ENCODE measurements around the gene SZT2.
"Not testable (repeated sequence)": the region's sequence is repeated elsewhere in the genome, so short reads cannot be mapped to it uniquely, and the experiment has no call there.

SZT2 gene

DNA sequence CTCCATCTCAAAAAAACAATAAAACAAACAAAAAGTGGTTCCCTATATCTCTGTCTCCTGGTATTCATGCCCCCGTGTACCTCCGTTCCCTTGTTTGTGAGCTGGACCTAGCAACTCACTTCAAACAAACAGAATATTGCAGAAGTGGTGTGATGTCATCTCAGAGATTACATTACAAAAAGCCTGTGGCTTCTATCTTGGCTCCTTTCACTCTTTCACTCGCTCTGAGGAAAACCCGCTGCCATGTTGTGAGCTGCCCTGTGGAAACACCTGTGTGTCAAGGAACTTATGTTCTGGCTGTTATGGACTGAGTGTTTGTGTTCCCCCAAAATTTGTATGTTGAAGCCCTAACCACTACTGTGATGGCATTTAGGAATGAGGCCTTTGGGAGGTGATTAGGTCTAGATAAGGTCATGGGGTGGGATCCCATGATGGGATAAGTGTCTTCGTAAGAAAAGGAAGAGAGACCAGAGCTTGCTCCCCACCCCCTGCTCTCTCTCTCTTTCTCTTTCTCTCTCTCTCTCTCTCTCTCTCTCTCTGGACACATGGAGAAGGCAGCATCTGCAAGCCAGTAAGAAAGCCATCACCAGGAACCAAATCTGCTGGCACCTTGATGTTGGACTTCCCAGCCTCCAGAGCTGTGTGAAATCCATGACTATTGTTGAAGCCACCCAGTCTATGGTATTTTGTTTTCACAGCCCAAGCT is 71.4 kb downstream of the SZT2 start:
- DNase-seq: no peak

DNA sequence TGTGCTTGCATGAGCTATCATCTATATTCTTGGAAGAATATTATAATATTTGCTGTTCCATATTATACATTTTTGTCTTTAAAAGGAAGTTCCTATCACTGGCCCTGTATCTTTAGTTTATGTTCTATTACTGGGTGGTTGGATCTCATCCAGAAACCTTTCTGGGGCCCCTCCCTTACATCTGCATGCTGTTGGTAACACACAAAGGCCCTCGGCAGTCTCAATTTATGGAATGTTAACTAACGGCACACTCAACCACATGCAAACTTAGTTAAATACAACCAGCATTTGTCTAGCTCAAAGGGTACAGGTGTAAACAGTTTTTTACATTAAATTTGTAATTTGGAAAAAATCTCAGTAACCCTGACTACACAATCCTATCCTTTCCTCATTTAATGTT is 73.8 kb downstream of the SZT2 start:
- no peak for DNase-seq

DNA sequence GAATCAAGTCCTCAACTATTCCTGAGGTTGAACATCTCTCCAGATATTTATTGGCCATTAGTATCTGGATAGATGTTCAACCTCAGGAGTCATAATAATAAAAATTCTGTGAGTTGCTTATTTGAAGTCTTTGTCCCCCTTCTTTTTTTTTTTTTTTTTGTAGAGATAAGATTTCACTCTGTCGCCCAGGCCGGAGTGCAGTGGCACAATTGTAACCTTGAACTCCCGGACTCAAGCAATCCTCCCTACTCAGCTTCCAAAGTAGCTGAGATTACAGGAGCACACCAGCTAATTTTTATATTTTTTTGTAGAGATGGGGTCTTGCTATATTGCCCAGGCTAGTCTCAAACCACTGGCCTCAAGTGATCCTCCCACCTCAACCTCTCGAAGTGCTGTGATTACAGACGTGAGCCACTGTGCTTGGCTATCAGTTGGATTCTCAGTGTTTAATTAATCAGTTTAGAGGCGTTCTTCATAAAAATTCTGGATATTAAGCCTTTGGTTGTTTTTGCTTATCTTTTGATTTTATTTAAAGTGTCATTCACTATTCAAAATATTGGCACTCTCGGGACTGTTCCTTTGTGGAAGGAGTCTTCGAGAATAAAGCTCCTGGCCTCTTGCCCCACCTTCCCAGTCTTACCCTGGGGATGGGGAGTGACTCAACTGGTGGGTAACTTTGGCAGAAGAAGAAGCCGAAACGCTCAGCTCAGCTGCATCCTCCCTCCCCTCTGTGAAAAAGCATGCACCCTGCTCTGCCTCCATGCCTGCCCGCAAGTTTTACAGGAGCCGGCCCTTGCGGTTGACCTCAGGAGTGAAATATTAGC is 75.2 kb downstream of the SZT2 start:
- DNase-seq: no peak

DNA sequence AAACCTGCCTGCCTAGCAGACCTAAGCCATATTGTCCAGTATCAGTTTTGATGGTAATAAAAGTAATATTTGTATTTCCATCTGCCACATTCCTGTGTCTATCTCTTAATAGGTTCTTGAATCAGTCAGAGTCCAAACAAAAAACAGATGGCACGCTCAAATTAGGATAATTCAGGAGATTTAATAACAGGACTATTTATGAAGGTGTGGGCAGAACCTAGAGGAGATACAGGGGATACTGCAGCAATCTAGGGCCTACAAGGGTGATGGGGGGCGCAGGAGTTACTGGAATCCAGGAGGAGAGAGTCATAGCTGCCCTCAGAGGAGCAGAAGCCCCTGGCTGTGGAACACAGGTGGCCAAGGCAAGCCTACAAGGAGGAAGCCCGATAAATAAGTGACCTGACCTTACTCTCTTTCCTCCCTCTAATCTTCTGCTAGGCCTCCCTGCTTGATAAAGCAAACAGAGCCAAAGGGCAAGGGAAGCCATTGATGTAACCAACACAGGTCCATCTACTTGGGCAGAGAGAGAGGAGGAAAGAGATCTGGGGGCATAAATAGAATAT is 75.9 kb downstream of the SZT2 start:
- no peak for DNase-seq

DNA sequence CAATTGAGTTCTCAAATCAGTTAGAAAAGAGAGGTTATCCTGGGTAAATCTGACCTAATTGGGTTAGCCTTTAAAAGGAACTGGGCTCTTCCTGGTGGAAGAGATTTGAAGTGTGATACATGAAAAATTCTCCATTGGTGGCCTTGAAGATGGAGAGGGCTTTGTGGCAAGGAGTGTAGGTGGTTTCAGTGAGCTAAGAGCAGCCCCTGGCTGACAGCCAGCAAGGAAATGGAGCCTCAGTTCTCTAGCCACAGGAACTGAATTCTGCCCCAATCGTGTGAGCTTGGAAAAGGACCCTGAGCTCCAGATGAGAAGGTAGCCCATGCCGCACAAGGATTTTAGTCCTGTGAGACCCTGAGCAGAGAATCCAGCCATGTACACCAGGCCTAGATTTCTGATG is 76.7 kb downstream of the SZT2 start:
- no peak for DNase-seq

DNA sequence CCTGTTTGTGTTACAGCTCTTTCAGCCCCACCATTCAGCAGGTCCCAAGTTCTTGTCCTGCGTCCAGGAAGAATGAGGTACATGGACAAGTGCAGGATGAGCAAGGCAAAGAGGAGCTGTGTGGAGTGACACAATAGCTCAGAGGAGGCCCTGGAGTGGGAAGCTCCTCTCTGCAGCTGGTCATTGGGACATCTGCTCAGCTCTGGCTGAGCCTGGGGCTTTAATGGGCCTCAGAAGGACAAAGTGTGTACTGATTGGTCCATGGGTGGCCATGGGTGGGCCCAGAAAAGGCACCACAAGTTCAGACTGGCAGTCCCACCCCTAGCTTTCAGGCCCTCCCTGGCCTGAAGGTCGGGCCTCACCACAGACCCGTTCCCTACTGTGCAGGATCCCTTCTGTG is 78.7 kb downstream of the SZT2 start:
- DNase-seq: no peak

DNA sequence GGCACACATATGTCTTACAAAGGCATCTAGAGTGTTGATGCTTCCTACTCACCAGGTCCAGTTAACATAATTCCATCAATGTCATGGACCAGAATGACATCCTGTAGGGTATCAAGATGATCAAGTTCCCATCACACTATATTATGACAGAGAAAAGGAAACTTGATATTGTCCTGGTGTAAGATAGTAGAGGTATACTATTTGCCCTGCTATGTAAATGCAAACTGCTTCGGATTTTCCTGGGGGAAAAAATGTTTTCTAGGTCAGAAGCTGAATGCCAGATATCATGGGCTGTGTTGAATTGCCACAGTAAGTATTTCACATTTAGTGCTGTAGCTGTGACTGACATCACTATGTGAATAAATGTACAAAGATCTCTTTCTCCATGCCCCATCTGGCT is 80.2 kb downstream of the SZT2 start:
- no peak for DNase-seq

DNA sequence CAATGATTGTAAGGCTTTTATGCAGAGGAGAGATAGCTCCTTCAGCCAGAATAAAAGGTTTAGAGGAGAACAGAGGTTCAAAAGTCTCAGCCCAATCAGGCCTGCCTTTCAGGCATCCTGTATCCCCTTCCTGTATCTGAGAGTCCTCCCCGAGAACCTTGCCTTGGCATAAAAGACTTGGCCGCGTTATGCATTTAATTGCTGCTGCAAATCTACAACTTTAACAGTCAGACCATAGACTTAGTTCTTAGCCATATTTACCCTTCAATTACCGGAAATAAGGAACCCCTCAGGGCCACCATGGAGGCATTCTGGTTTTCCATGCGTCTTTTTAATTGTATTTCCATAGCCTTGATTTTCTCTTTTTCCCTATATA is 82.4 kb downstream of the SZT2 start:
- DNase-seq: no peak

DNA sequence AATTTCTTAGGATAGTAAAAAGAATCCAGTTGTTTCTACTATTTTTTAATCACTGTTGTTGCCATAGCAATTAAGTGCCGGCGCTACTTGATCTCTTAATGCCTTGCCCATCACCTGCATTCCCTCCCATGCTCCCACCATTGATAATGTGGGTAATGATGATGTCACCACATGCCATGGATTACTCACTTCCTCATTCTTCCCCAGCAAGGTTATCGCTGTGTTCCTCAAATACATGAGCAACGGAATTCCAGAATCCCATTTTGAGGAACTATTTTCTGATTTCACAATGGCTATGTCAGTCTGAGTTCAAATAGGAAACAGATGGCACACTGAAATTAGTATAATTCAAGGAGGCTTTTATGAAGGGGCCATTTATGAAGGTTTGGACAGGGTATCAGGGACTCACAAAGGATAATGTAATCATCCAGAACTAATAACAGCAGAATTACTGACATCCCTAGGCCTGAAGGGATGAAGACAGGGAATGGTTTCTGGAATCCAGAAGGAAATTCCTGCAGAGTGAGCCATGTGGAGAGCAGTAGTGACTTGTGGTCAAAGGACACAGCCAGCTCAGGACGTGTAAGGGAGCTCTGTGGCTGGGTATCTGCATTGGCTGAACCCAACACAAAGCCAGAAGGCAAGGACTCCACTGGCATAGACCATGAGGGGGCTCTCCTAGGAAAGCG is 82.9 kb downstream of the SZT2 start:
- DNase-seq: not testable (repeated sequence)

DNA sequence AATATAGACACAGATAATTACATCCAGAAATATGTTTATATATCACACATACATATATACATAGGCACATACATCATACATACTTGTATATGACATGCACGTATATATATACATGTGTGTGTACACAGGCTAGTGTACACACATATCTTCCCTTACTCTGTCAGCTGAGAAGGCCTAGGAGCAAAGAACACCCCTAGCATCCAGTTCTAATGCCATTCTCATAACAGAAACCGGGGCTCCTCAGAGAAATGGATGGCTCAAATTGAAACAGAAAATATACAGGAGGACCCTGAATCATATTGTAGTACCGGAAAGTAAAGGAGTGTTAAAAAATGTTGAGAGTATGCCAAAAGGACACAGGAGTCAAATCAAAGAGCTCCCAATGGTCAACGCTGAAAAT is 83.8 kb downstream of the SZT2 start:
- DNase-seq: no peak

DNA sequence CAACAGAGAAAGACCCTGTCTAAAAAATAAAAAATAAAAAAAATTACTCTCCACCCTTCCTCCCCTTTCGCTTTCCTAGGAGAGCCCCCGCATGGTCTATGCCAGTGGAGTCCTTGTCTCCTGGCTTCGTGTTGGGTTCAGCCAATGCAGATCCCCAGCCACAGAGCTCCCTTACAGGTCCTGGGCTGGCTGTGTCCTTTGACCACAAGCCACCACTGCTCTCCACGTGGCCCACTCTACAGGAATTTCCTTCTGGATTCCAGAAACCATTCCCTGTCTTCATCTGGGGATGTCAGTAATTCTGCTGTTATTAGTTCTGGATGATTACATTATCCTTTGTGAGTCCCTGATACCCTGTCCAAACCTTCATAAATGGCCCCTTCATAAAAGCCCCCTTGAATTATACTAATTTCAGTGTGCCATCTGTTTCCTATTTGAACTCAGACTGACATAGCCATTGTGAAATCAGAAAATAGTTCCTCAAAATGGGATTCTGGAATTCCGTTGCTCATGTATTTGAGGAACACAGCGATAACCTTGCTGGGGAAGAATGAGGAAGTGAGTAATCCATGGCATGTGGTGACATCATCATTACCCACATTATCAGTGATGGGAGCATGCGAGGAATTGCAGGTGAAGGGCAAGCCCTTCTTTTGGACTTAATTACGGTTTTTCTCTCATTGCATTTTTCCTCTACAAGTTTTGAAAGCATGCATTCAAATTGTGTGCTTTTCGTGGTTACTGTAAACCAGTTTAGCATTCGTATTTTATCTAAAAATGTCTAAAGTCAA is 86.1 kb downstream of the SZT2 start:
- DNase-seq: not testable (repeated sequence)

DNA sequence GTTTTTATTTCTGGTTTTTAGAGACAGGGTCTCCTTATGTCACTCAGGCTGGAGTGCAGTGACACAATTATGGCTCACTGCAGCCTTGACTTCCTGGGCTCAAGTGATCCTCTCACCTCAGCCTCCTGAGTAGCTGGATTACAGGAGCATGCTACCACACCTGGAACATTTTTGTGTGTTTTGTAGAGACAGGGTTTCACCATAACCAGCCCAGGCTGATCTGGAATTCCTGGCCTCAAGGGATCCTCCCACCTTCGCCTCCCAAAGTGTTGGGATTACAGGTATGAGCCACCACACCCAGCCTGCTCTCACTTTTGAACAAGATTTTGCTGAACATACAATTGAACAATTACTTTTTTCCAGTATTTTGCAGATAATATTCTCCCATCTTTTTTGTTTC is 88.0 kb downstream of the SZT2 start:
- DNase-seq: no peak

DNA sequence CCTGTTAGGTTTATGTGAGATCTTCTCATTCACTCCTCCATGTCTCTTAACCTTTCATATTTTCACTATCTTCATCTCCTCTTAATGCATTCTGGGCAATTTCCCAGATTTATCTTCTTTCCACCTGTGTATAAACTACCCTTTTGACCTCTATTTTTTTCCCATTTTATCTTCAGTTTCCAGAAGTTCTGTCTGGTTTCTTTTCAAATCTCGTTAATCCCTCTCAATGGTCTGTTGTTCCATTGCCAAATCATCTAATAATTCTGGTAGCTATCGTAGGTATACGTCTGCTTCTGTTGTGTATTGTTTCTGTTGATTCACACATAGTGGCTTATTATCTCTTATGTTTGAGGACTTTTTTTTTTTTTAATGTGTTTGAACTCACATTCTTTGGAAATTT is 89.7 kb downstream of the SZT2 start:
- DNase-seq: no peak

DNA sequence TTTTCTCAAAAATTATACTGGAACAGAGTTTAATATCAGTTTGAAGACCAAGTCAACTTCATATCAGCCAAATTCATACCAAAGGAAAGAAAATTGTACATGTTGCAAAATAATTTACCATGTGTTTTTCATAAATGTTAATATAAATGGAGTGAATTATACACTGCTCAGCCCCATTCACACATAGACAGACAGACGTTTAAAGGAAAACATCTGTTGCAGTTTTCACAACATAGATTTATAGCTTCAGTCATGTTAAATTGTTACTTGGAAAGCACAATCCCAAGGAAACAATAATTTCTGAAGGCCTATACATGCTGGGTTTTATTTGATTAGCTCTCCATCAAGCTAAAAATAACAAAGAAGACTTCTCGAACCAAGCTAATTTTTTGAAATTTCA is 91.8 kb downstream of the SZT2 start:
- no peak for DNase-seq

DNA sequence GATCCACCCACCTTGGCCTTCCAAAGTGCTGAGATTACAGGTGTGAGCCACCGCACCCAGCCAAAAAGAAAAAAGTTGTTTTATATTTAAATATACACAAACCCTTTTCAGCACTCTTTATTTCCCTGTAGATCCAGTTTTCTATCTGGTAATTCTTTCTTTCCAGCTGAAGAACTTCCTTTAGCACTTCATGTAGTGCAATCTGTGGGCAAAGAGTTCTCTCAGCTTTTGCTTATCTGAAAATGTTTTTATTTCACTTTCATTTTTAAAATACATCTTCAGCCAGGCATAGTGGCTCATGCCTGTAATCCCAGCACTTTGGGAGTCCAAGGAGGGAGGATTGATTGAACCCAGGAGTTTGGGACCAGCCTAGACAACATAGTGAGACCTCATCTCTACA is 92.5 kb downstream of the SZT2 start:
- no peak for DNase-seq

DNA sequence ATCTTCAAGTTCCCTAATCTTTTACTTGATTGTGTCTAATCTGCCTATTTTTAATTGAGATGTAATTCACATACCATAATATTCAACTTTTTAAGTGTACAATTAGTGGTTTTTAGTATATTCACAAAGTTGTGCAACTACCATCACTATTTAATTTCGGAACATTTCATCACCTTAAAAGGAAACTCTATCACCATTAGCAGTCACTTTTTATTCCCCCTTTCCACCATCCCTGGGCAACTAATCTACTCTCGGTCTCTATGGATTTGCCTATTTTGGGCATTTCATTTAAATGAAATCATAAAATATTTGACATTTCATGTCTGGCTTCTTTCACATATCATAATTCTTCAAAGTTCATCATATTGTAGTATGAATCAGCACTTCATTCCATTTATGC is 94.7 kb downstream of the SZT2 start:
- DNase-seq: no peak

DNA sequence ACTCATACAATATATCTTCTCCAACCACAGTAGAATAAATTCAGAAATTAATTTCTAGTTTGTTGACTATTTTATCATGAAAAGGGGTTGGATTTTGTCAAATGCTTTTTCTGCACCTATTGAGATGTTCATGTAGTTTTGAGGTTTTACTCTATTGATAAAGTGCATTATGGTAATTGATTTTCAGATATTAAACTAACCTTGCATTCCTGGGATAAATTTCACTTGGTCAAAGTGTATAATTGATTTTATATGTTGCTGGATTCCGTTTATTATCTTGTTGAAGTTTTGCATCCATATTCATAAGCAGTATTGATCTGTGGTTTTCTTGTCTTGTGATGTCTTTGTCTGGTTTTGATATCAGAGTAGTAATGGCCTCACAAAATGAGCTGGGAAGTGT is 98.5 kb downstream of the SZT2 start:
- DNase-seq: no peak

DNA sequence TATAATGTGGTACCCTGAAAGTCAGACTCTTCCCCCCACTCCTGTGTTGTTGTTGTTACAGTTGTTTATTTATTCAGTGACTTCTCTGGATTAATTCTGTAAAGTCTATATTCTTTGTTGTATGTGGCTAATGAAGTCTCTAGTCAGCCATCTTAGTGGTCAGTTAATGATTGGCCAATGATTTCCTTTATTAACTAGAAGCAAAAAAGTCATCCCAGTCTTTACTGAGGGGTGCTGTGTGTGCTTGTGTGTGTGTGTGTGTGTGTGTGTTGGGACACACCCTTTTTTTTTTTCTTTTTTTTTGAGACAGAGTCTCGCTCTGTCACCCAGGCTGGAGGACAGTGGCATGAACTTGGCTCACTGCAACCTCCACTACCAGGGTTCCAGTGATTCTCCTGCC is 101.4 kb downstream of the SZT2 start:
- DNase-seq: no peak

DNA sequence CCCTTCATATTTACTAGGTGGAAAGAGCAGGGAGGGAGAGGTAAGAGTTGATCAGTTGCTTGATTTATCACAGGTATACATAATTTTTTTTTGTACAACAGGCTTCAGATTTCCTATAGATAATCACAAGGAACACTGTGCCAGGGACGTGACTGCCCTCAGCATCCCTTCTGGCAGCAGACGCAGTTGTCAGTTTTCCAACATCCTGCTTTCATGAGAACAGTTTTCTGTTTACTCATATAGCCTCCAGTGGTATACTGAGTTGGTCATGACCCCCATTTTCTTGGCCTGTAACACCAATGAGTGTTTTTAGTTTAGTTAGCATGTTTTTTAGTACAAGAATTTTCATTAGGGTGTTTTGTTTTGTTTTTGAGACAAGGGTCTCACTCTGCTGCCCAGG is 103.1 kb downstream of the SZT2 start:
- DNase-seq: no peak

DNA sequence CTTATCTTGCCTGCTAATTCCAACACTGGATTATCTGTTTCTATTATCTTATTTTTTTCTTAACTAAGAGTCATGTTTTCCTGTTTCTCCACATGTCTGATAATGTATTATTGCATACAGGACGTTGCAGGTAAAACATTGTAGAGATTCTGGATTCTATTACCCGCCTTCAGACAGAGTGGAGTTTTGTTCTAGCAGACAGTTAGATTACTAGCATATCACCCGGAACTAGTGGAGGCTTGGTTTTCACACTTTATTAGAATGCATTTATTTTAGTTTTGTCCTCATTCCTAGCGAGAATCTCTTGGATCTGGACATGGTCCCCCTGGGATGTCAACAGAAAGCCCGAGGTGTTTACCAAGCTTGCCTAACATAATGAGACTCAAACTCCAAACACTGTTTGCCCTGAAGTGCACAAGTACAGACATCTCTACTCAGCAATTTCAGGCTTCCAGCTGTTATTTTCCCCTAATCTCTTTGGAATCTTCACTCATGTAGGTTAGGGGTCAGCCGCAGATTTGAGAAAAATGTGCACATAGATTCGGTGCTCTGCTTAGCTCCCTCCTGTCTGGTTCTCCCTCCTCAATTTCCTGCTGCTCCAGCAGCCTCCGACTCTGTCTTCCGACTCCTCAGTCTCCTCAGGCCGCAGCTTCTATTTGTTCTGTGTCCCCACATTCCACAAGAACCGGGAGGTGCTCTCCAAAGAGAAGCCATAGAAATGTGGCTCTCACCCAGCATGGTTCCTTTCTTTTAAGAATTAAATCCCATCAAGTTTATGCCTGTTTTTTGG is 104.2 kb downstream of the SZT2 start:
- DNase-seq: no peak

DNA sequence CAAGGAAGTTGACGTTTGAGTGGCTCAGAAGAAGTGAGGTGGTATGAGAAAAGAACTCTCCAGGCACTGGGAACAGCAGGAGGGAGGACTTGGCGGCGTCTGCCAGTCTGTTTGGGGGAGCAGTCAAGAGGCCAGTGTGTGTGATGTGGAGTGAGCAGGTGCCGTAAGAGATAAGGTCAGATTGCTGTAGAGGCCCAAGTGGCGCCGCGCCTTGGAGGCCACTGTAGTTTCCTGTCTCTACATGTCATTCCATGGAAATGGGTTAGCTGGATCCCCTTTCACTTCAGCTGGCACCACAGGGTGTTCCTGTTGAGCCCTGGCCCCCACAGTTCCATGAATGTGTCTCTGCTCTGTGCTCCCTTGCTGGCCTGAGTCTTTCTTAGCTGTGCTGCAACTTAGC is 105.5 kb downstream of the SZT2 start:
- no peak for DNase-seq

DNA sequence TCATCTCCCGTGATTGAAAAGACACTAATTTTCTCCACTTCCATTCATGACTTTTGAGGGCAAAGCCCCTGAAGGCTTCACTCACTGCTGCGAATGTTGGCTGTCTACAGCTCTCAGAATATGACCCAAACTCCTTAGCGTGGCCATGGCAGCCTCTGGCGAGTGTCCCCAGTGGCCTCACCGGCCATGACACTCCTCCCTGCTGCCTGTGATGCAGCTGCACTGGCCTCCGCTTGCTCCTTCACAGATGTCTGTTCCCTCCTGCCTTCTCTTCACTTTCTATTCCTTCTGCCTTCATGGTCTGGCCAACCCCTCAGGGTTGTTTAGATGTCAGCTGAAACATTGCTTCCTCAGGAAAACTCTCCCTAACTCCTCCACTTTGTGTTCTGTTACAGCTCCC is 110.2 kb downstream of the SZT2 start:
- DNase-seq: no peak
